GM18517 (cell line): ENCODE data around the gene CPSF7.

ENCODE experiments used
- ATAC-seq: cut with Tn5 transposase; IDR thresholded peaks from one replicate; pipeline ENCODE4 v1.9.1; 2021; ENCODE audit warnings: mild to moderate bottlenecking, moderate library complexity; ENCODE audit not compliant: unreplicated experiment

Gene CPSF7

DNA sequence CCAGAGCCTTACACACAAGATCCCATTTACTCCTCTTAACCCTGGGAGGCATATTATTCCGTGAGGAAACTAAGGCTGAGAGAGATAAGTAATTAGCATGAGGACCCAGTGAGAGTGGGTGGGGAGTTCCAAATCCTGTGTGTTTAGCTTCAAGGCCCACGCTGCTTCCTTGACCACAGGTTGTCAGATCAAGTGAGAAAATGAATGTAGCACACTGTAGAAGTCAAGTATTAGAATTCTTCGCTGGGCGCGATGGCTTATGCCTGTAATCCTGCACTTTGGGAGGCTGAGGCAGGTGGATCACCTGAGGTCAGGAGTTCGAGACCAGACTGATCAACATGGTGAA, 71.9 kb downstream of the CPSF7 start:
- ATAC-seq: no peak

DNA sequence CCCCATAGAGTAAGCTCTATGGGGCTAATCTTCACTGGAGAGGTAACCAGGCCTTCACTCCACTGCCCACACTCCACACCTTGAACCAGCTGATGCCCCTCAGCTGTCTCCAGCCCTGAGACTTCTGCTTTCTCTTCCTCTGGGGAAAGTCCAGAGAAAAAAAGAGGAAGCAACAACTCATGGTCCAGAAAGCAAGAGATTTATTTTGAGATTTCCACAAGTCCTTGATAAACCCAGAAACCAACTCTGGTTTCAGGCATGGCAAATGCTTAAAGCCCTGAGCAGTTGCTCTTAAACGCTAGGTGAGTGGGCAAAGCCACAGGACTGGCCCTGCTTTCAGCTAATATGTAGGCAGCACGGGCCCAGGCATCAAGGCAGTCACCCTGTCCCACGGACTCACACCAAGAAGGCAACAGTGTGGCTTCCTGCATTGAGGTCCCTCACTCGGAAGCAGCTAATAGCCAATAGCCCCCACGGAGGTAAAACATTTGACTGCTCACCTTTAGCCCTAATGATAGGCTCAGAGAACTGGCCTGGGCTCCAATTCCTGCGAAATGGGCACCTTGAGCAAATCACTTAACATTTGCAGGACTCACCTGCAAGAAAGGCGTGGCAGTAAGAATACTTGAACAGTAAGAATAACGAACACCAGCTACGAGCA, 72.4 kb downstream of the CPSF7 start:
- peak; percentile 44 for ATAC-seq

DNA sequence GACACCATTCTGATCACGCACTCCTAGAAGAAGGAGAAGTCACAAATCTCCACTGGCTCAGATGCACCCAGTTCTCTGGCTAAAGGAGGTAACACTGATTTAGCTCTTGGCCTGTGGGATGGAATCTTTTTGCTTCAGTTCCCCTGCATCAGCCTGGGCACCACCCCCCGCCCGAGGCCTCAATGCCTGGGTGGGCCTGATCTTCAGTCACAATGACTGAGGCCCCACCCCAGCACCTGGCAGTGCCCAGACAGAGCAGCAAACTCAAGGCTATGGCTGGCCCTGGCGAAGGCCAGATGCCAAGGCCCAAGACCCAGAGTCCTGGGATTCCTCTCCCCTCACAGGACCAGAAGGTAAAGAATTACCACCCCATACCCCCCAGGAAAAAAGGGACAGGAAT, 73.1 kb downstream of the CPSF7 start:
- ATAC-seq: no peak

DNA sequence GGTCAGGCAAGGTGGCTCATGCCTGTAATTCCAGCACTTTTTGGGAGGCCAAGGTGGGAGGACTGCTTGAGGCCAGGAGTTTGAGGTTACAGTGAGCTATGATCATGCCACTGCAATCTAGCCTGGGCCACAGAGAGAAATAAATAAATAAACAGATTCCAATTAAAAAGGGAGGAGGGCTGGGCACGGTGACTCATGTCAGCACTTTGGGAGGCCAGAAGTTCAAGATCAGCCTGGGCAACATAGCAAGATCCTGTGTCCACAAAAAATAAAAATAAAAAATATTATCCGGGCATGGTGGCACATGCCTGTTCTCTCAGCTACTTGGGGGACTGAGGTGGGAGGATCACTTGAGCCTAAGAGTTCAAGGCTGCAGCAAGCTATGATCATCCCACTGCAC, 75.6 kb downstream of the CPSF7 start:
- ATAC-seq: no peak

DNA sequence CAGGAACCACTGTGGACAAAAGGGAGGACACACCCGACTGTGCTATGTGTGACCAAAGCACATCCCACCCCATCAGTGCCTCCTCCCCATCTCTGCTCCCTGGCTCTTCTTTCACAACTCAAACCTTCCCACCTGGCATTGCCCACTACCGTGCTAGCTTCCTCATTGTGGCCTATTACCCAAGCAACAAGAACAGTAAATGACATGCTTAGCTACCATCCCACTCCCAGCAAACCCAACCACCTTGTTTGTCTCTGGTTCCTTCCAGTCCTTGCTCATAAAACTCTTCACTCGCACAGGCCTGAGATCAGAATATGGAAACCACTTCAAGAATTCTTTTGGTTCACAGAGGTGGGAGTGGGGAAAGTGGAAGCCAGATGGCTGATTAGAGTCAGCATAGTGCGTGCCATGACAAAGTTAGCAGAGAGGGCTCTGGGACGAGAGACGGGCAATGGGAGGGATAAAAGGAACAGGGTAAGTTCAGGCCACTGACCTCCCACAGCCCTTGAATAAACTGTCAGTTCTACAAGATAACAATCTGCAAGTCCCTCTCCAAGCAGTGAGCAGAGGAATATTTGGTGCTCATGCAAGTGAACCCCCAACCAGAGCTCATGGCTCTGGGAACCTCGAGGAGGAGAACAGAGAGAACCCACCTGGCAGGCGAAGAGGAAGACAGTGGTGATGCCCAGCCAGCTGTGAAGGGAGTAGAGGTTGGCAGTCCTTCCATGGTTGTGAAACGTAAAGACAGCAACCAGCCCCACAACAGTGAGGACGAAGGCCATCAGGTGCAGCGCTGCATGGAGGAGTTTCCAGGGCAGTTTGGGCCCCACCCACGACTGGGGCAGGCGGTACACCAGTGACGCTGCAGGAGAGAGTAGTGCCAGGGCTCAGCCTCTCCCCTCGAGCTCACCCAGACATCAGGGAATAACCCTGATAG, 76.4 kb downstream of the CPSF7 start:
- ATAC-seq: no peak
